Coronary artery (tissue), 2 donors: ENCODE results near the gene STPG4.

Source experiments
- DNase-seq: peaks from one replicate; pipeline ENCODE4 v3.0.0-alpha.2; 2017; ENCODE audit warnings: low spot score
- H3K27ac ChIP-seq, 2 donors: fragments of 200-600 bp; sonication (generic); one replicate each; pipeline ENCODE4 v1.5.1; 2016 to 2019
- H3K4me3 ChIP-seq: fragments of 200-600 bp; sonication (generic); 2 replicates; pipeline ENCODE4 v1.5.1; 2016; ENCODE audit warnings: mild to moderate bottlenecking, moderate library complexity
- TF ChIP-seq, protein P1 (sequence below): fragments of 200-600 bp; sonication (generic); IDR thresholded peaks from one replicate; pipeline ENCODE4 v1.5.1; 2019; ENCODE audit warnings: antibody characterized with exemption

The STPG4 gene

DNA sequence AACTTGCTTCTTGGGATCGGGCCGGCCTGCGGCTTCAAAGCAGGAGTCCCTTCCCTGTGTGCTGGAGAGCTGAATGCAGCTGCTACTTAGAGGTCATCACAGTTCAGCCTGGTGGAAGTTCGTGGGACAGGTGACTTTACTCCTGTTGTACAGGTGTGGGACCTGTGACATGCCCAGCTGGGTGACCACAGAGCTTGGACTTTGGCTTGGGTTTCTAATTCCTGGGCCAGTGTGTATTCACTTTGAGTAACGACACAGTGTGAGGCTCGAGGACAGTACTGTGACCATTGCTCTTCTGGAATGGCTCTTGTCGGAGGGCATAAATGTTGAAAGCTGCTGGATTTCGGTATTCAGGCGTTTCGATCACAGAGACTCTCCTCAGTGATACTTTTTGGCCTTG lies 114.5 kb downstream of the STPG4 start:
- H3K27ac ChIP-seq = peak overlapping the region; percentile 70 to 85
- no peak overlapping the region for H3K4me3 ChIP-seq
- TF ChIP-seq, protein P1, sequence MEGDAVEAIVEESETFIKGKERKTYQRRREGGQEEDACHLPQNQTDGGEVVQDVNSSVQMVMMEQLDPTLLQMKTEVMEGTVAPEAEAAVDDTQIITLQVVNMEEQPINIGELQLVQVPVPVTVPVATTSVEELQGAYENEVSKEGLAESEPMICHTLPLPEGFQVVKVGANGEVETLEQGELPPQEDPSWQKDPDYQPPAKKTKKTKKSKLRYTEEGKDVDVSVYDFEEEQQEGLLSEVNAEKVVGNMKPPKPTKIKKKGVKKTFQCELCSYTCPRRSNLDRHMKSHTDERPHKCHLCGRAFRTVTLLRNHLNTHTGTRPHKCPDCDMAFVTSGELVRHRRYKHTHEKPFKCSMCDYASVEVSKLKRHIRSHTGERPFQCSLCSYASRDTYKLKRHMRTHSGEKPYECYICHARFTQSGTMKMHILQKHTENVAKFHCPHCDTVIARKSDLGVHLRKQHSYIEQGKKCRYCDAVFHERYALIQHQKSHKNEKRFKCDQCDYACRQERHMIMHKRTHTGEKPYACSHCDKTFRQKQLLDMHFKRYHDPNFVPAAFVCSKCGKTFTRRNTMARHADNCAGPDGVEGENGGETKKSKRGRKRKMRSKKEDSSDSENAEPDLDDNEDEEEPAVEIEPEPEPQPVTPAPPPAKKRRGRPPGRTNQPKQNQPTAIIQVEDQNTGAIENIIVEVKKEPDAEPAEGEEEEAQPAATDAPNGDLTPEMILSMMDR = no peak
- DNase-seq = no peak

DNA sequence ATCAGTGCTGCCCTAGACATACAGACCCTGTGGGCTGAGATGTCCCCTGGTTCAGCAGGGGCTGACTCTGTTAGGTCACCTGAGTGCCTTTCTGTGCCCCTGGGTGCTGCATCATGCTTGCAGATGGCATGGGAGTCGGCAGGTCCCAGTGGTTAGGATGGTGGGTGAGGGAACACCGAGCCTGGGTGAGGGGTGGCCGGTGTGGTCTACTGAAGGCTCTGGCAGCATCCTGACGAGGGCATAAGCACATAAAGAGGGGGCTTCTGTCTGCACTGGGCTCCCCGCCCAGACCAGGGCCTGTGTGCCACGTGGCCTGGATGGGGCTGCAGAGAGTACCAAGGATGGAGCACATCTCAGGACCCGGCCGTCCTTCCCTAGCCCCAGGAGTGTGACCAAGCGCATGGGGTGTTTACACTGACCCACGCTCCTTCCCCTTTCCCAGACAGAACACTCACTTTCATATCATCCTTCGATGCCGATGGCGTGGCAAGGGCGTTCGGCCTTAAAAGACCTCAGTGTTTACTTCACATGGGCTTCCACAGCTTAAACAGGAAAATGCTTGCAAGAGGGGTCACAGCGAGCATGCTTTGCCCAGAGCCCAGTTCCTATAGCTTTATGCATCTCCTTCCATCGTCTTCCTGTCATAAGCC lies 115.1 kb downstream of the STPG4 start:
- no peak for DNase-seq
- TF ChIP-seq, protein P1 = no peak
- Histone ChIP-seq H3K4me3 (no peak overlapping the region), H3K27ac (peak overlapping the region; percentile 70 to 85)

DNA sequence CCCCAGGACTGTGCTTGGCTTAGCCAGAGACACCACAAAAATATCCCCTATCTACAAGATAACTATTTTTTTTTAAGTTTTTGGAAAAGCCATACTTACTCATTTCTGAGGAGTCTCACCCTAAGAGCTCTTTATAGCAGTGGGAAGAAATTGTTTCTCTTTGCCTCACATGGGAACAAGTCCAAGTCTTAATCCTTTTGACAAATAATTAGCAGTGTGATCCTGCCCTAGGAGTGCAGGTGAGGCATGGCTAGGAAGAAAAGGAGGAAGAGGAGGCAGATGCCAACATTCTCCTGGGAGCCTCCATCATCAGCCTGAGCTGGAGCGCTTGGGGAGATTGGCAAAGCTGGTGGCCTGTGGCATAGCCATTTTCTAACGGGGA lies 115.6 kb downstream of the STPG4 start:
- DNase-seq = no peak
- TF ChIP-seq, protein P1 = no peak
- Histone ChIP-seq H3K27ac (peak overlapping the region; percentile 13 to 85), H3K4me3 (no peak overlapping the region)

DNA sequence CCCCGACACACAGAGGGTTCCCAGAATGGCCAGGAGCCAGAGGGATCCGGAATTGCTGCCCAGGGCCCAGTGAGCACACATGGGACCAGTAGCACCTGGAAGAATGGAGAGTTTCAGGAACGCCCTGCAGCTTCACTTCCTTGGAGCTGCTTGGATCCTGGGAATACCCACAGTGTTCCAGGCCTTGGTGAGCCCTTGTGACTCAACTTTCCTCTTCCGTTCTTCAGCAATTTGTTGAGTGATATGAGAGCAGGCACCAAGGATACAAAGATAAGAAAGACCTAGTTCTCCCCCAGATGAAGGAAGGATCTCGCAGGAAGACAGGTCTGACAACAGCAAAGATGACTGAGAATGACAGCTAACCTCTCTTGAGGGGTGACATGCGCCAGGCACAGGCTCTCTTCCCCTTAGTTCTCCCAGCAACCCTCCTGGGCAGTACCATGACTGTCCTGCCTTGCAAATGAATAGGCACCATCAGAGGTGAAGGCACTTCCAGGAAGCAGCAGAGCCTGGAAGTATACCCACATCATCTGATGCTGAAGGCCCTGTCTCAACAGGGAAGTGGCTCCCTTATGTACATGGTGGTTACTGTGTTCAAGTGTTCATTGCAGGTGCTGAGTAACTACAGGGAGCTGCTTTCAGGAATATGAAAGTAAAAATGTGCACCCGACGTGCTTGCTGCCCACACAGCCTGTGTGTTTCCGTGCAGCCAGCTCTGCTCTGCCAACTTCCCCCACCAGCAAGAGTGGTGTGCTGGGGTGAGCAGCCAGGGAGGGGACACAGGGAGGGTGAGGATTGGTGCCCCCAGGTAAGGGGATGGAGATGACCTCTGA lies 116.2 kb downstream of the STPG4 start:
- TF ChIP-seq, protein P1 = no peak
- no peak for DNase-seq
- Histone ChIP-seq H3K4me3 (no peak overlapping the region), H3K27ac (peak overlapping the region; percentile 13 to 85)

DNA sequence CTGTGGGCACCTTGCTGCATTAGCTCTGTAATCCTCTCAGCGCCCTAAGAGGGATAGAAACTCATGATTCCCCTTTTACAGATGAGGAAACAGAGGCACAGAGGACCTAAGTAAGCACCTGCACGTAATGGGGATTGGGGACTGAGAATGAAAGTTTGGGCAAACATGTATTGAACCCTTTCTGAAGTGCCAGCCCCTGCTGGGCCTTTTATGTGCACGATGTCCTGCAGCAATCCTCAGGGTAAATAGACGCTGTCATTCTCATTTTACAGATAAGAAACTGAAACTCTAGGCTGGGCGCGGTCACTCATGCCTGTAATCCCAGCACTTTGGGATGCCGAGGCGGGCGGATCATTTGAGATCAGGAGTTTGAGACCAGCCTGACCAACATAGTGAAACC lies 117.4 kb downstream of the STPG4 start:
- TF ChIP-seq, protein P1 = no peak
- H3K27ac ChIP-seq = peak overlapping the region; percentile 11 to 99
- H3K4me3 ChIP-seq = no peak overlapping the region
- DNase-seq = no peak
